Measurements from ENCODE around the gene MYOM1. TPM values are rescaled to one million over a fixed set of nuclear protein-coding genes. Genes with fewer than 3 reads are reported as not detected.
A peak's percentile ranks its signal among the peaks of the same experiment; 100 is the strongest.

The MYOM1 gene
- total RNA-seq, 4 donors from 2014 or later = 1.3 to 29.7 (median 3.1) TPM

DNA sequence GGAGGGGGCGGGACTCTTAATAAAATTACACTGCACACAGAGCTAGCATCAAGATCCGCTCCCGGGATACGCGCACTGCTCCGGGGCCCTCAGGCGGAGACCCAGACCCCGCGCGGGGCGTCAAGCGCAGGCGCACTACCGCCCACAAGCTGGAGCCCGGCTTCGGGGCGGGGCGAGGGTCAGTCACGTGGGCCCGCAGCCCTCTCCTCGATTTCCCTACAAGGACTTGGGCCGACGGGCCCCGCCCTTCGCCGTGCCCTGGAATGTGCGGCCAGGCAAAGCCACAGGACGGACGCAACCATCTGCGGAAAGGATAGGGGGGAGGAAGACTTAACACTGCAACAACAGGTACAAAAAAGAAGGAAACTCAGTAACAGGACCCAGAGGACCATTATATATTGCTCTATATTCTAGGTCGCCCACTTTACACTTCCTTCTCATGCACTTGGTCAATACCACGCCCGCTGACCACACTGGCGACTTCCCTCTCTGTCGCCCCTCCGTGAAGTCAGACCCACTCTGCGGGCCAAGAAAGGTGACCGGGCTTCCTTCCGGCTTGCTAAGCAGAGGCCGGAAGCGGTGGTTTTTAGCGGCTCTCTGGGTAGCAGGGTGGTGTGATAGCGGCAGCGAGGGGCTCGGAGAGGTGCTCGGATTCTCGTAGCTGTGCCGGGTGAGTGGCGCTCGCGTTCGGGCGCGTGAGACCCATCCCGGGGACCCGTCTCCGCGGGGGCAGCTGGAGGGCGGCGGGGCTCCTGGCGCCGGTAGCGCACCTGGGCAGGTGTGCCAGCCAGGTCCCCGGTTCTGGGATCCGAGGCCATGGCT is 27.7 kb upstream of the MYOM1 start, which contains the start of gene MYL12A:
TSS of gene MYL12A (plus strand) at position 562 of the 822 bp plus-strand sequence. CDS start 5,447 bp downstream, outside the sequence.
- H3K27me3 ChIP-seq = no peaks in the 10 kb centered on the region
- DNase-seq = peak; percentile 95 to 99 (median 98)
- no peaks in the 10 kb centered on the region for H3K36me3 ChIP-seq
- TF ChIP-seq CTCF (IDR thresholded peaks at IDR 0.05) = peak in 1 of 6 experiments; percentile 1
- peak; percentile 97 for TF ChIP-seq POLR2A (IDR thresholded peaks at IDR 0.05)
- peak within 1 kb of the TSS; percentile 76 to 88 (median 83) for H3K4me3 ChIP-seq
- peak within 1 kb of the TSS; percentile 98 to 99 (median 98) for H3K27ac ChIP-seq
- no peaks in the 10 kb centered on the region for H3K9me3 ChIP-seq
- peaks cover 0 to 40% (median 6%) of the 10 kb centered on the region in 4 donors for H3K4me1 ChIP-seq

- no peaks in the 10 kb centered on the region for H3K9me3 ChIP-seq
- H3K36me3 ChIP-seq = no peaks in the 10 kb centered on the region
- peak overlapping the region; percentile 76 to 88 (median 83) for H3K4me3 ChIP-seq
- DNase-seq = peak; percentile 33 to 62 (median 58)
- peak overlapping the region; percentile 98 to 99 (median 98) for H3K27ac ChIP-seq
- peaks cover 0 to 34% (median 3%) of the 10 kb centered on the region in 4 donors for H3K4me1 ChIP-seq
- no peaks in the 10 kb centered on the region for H3K27me3 ChIP-seq
- TF ChIP-seq CTCF (IDR thresholded peaks at IDR 0.05) = no peak
- no peak for TF ChIP-seq POLR2A (IDR thresholded peaks at IDR 0.05)
These were observed 27.0 kb upstream of the MYOM1 start for GRCh38 chr18:3246635-3247239.

GRCh38 chr18:3245853-3246634 is 26.3 kb upstream of the MYOM1 start:
- Histone ChIP-seq H3K4me3 (peak overlapping the region; percentile 76 to 88 (median 83)), H3K36me3 (no peaks in the 10 kb centered on the region), H3K9me3 (peaks cover 0 to 4% (median 2%) of the 10 kb centered on the region in 4 donors), H3K27ac (peak overlapping the region; percentile 98 to 99 (median 98)), H3K27me3 (no peaks in the 10 kb centered on the region), H3K4me1 (peaks cover 0 to 30% (median under 1%) of the 10 kb centered on the region in 4 donors)
- peak; percentile 85 to 94 (median 91) for DNase-seq
- peak in 1 of 2 donors; percentile 20 for TF ChIP-seq POLR2A (IDR thresholded peaks at IDR 0.05)
- TF ChIP-seq CTCF (IDR thresholded peaks at IDR 0.05) = peak; percentile 83 to 99 (median 94)

DNA sequence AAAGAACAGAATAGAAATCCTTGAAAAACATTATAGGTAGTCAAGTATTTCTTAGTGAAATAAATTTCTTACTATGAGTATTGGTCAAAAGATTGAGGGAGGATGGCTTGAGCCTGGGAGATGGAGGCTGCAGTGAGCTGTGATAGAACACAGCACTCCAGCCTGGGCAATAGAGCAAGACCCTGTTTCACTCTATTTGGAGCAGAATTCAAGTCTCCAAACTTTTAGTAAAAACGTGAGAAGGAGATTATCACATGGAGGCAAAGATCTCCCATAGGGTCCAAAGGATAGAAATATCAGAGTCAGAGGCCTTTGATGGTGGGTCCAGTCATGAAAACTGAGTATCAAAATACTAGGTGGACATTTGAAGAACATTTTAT is 25.4 kb upstream of the MYOM1 start:
- Histone ChIP-seq H3K27me3 (no peaks in the 10 kb centered on the region), H3K9me3 (peaks cover 0 to 4% (median 2%) of the 10 kb centered on the region in 4 donors), H3K36me3 (no peaks in the 10 kb centered on the region), H3K4me1 (peaks cover 0 to 24% (median under 1%) of the 10 kb centered on the region in 4 donors), H3K4me3 (peak overlapping the region in 2 of 4 donors; percentile 79 to 87), H3K27ac (peak overlapping the region in 1 of 4 donors; percentile 99)
- no peak for DNase-seq
- TF ChIP-seq POLR2A (IDR thresholded peaks at IDR 0.05) (no peak), CTCF (IDR thresholded peaks at IDR 0.05) (no peak)

GRCh38 chr18:3238742-3239141 is 19.0 kb upstream of the MYOM1 start:
- Histone ChIP-seq H3K4me1 (no peaks in the 10 kb centered on the region), H3K9me3 (peaks cover 0 to 4% (median 2%) of the 10 kb centered on the region in 4 donors), H3K4me3 (no peak overlapping the region), H3K36me3 (no peaks in the 10 kb centered on the region), H3K27me3 (no peaks in the 10 kb centered on the region), H3K27ac (no peak overlapping the region)
- no peak for TF ChIP-seq POLR2A (IDR thresholded peaks at IDR 0.05)
- peak in 3 of 6 experiments; percentile 31 to 34 (median 33) for TF ChIP-seq CTCF (IDR thresholded peaks at IDR 0.05)
- DNase-seq = no peak

Data from Peyer's patch (tissue), 4 donors.